ENCODE data around the gene PIK3R1. TPM values are rescaled to one million over a fixed set of nuclear protein-coding genes. Genes with fewer than 3 reads are reported as not detected.

PIK3R1 gene
- total RNA-seq, 1 donor from 2014 or later: 70.6 TPM

DNA sequence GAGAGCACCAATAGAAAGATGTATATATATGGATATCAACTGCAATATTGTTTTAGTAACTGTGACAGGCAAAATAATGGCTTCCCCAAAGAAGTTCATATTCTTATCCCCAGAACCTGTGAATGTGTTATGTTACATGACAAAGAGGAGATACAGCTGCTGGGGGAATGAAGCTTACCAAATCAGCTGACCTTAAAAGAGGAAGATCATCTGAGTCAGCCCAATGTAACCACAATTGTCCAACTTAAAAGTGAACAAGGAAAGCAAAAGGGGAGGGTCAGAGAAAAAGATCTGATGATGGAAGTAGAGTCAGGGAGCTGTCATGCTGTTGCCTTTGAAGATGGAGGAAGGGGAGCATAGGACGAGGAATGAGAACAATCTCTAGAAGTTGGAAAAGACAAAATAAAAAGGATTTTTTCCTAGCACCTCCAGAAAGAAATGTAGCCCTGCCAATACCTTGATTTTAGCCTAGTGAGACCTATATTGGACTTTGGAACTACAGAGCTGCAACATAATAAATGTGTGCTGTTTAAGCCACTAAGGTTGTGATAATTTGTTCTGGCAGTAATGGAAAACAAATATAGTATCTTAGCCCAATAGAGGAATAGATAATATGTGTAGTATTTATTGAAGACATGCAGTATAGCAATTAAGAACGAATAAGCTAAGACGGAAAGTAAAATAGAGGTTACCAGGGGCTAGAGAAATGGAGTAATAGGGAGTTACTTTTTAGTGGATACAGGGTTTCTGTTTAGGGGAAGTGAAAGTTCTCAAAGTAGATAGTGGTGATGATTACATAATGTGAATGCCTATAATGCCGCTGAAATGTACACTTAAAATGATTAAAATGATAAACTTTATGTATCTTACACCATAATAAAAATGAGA lies 115.9 kb downstream of the PIK3R1 start:
- DNase-seq: no peak

DNA sequence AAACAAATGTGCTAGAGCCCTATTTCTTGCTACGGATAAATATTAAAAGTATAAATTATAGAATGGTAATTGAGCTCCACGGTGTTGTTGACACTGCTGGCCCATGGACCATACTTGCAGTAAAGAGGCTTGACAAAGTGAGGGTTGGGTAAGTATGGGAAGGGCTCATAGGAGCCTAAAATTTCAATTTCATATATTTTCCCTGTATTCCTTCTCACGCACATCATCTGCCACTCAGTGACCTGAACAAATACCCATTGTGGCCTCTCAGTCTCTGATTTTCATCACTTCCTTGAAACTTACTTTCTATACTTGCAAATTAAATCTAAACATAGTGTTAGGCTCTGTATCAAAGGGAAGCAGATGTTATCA lies 116.5 kb downstream of the PIK3R1 start:
- no peak for DNase-seq

DNA sequence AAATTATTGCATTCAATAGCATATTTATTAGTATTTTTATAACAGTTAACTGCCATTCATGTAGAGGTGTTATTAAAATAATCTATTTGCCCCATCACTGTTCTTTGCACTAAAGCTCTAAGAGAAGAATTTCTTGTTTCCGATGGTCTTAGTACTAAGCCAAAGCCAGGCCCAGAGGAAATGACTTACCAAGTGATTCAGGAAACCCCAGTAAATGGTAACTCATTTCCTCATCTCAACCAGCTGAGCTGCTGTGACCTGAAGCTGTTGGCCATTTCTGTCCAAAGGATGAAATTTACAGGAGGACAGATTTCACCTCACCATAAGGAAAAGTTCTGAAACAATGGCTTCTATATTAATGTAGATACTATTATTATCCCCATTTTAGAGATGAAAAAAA lies 117.0 kb downstream of the PIK3R1 start:
- DNase-seq: no peak

- no peak for DNase-seq
Observed at GRCh38 chr5:68333649-68334552, 118.3 kb downstream of the PIK3R1 start.

- DNase-seq: no peak
Observed at GRCh38 chr5:68334553-68334886, 119.0 kb downstream of the PIK3R1 start.

- no peak for DNase-seq
Observed at GRCh38 chr5:68335075-68335474, 119.5 kb downstream of the PIK3R1 start.

- DNase-seq: no peak
Observed at GRCh38 chr5:68336200-68336599, 120.6 kb downstream of the PIK3R1 start.

DNA sequence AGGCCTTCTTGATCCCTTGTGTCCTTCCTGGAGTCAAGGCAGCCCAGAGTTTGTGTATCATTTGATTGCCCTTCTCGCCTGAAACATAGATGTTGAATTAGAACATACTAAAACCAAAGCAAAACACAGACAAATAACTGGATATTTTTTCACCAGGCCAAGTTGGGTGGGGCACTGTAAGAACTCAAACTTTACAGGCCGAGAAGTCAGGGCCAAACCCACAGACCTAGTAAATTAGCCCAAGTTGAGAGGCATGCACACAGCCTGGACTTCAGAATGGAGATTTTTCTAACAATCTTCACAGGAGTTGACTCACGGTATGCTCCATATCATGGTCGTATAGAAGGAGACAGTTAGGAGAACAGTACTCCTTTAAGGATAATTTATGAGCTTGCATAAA lies 121.7 kb downstream of the PIK3R1 start:
- no peak for DNase-seq

- no peak for DNase-seq
Observed at GRCh38 chr5:68339921-68340321, 124.4 kb downstream of the PIK3R1 start.

- DNase-seq: no peak
Observed at GRCh38 chr5:68341006-68341405, 125.5 kb downstream of the PIK3R1 start.

DNA sequence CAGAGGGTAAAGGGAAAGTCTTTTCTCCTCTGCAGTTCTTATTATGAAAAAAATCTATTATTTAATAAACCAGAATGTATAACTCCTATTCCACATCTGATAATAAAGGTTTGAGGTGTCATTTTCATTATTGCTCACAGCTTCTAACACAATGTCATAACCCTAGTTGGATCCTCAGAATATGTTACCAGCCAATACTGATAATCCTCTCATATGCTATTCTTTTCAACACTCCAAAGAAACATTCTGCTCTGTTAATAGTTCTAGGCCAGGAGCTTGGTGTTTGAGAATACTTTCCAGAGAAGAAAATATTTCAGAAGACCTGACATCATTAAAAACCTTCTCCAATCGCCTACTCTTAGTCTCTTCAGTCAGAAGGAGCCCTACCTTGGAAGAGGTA lies 127.1 kb downstream of the PIK3R1 start:
- no peak for DNase-seq

GRCh38 chr5:68343421-68343826 lies 127.9 kb downstream of the PIK3R1 start:
- no peak for DNase-seq

GRCh38 chr5:68344447-68345111 lies 129.0 kb downstream of the PIK3R1 start:
- no peak for DNase-seq

DNA sequence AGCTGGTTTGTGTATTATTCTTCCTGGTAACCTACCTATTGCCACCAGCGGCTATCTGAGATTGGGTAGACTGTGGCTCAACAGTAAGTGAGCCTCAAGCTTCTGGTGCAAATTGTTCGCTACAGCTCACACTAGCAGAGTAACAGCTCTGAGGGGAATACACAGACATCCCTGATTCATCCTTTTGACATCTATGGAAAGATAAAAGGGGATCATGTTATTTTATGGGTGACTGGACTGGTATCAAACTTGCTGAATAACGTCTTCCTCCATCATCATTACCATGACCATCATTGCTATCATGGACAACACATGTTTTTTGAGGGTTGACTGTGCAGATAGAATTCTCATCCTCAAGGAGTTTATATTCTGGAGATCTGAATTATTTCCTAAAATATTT lies 129.6 kb downstream of the PIK3R1 start:
- no peak for DNase-seq

GRCh38 chr5:68345582-68345981 lies 130.0 kb downstream of the PIK3R1 start:
- no peak for DNase-seq

- no peak for DNase-seq
Observed at GRCh38 chr5:68347536-68347935, 132.0 kb downstream of the PIK3R1 start.

DNA sequence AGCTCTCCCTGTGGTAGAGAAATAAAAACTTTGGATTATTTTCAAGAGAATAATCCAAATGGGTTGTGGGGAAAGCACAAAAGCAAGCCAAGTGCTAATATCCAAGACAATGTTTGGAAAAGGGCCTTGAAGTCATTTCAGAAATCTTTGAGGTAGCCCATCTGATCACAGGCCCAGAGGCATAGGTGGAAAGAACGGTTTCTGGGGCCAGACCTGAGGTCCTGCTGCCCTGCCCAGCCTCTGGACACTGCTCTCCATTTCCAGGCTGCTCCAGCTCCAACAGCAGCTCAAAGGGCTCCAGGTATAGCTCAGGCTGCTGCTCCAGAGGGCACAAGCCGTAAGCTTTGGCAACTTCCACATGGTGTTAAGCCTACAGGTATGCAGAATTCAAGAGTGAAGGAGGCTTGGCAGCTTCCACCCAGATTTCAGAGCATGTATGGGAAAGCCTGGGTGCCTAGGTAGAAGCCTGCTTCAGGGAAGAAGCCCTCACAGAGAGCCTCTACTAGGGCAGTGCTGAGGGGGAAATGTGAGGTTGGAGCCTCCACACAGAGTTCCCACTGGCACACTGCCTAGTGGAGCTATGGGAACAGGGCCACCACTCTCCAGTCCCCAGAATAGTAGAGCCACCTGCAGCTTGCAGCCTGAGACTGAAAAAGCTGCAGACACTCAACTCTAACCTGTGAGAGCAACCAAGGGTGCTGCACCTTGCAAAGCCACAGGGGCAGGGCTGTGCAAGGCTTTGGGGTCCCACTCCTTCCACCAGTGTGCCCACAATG lies 133.1 kb downstream of the PIK3R1 start:
- DNase-seq: no peak

- no peak for DNase-seq
Observed at GRCh38 chr5:68350176-68350575, 134.6 kb downstream of the PIK3R1 start.
